Measurements from ENCODE around the gene FANCC.
"Not testable (repeated sequence)": the region's sequence is repeated elsewhere in the genome, so short reads cannot be mapped to it uniquely, and the experiment has no call there.

Gene FANCC

DNA sequence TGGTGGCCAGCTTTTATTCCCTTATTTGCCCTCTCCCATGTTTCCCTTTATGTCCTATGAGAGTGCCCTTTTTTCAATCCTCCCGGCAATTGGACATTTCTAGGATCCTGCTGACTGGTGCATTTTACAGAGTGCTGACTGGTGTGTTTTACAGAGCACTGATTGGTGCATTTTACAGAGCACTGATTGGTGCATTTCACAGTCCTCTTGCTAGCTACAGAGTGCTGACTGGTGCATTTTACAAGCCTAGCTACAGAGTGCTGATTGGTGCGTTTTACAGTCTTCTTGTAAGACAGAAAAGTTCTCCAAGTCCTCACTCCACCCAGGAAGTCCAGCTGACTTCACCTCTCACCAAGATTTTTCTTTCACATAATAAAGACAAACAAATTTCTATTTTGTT lies 15.4 kb upstream of the FANCC start:
- ChIA-PET POLR2A (ENCODE audit: low non-redundant PET) (no interaction called here), CTCF (interaction anchor here (0.7 kb wide), 1 partner anchor 424 kb away, joined by 3 read pairs; no protein-coding TSS in a partner anchor)
- H3K27ac ChIP-seq: no peak overlapping the region
- DNase-seq (ENCODE audit: low spot score): no peak
- TF ChIP-seq, protein P1, sequence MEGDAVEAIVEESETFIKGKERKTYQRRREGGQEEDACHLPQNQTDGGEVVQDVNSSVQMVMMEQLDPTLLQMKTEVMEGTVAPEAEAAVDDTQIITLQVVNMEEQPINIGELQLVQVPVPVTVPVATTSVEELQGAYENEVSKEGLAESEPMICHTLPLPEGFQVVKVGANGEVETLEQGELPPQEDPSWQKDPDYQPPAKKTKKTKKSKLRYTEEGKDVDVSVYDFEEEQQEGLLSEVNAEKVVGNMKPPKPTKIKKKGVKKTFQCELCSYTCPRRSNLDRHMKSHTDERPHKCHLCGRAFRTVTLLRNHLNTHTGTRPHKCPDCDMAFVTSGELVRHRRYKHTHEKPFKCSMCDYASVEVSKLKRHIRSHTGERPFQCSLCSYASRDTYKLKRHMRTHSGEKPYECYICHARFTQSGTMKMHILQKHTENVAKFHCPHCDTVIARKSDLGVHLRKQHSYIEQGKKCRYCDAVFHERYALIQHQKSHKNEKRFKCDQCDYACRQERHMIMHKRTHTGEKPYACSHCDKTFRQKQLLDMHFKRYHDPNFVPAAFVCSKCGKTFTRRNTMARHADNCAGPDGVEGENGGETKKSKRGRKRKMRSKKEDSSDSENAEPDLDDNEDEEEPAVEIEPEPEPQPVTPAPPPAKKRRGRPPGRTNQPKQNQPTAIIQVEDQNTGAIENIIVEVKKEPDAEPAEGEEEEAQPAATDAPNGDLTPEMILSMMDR (conservative IDR thresholded peaks at IDR 0.05; ENCODE audit: low read depth): no peak

DNA sequence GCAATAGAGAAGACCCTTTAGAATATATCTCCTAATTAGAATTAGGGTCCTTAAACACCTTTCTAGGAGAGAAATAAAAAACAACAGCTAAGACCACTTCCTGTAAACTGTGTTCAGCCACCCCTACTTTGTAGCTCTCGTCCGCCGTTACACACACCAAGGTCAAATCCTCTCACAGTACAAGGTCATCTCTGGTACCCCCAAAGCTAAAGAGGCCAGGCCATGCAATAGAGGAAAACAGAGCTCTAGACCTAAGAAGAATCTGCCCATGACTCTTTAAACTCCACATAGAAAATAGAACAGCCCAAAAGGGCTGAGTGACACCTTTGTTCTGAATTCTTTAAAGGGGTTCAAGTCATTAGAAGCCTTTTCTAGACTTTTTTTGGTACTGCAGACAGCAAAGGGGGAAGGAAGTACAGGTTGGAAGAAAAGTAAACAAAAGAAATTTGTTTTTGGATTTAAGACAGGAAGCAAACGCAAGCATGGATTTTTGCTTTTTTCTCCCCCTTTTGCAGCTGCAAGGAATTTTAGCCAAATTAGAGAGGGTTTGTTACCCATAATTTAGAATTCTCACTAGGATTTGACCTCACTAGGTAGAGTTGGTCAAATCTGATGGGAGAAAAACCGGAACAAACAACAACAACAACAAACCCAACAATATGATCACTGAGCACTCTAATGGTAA lies 13.4 kb upstream of the FANCC start:
- no peak for DNase-seq (ENCODE audit: low spot score)
- TF ChIP-seq, protein P1 (conservative IDR thresholded peaks at IDR 0.05; ENCODE audit: low read depth): no peak
- no peak overlapping the region for H3K27ac ChIP-seq
- ChIA-PET POLR2A (ENCODE audit: low non-redundant PET) (no interaction called here), CTCF (interaction anchor here (0.6 kb wide), 1 partner anchor 90 kb away, joined by 3 read pairs; no protein-coding TSS in a partner anchor)

GRCh38 chr9:95329061-95329460 lies 11.6 kb upstream of the FANCC start:
- CTCF ChIA-PET: interaction anchor here (0.6 kb wide), 3 partner anchors 547 to 1053 kb away, joined by 3 read pairs; no protein-coding TSS in a partner anchor
- POLR2A ChIA-PET (ENCODE audit: low non-redundant PET): not testable (repeated sequence)

GRCh38 chr9:95327239-95327865 lies 9.8 kb upstream of the FANCC start:
- TF ChIP-seq, protein P1 (conservative IDR thresholded peaks at IDR 0.05; ENCODE audit: low read depth): no peak
- no peak for DNase-seq (ENCODE audit: low spot score)
- CTCF ChIA-PET: interaction anchor here (0.7 kb wide), 1 partner anchor 195 kb away, joined by 5 read pairs; no protein-coding TSS in a partner anchor
- POLR2A ChIA-PET (ENCODE audit: low non-redundant PET): no interaction called here
- H3K27ac ChIP-seq: no peak overlapping the region

More at GRCh38 chr9:95329061-95329460, 11.6 kb upstream of the FANCC start:
- not testable (repeated sequence) for H3K27ac ChIP-seq; DNase-seq (ENCODE audit: low spot score)

DNA sequence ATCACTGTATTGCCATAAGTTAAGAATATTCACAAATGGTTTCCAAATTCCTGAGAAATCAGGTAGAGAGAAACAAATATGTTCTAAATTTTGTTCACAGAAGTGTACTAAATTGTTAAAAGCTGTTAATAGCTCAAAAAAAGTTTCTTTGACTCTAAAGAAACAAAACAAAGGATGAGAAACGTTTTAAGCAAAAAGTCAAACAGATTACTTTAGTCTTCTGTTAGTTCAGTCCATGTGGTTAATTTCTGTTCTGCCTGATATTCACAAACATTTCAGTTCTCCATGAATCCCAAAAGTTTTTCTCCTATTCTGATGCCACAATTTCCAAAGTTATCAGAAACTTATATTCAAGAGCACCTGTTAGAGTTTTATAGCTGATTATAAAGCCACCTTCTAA lies 7.7 kb upstream of the FANCC start:
- no peak overlapping the region for H3K27ac ChIP-seq
- POLR2A ChIA-PET (ENCODE audit: low non-redundant PET): interaction anchor here (0.9 kb wide), 1 partner anchor 721 kb away, joined by 3 read pairs; no protein-coding TSS in a partner anchor
- CTCF ChIA-PET: no interaction called here
- DNase-seq (ENCODE audit: low spot score): no peak
- TF ChIP-seq, protein P1 (conservative IDR thresholded peaks at IDR 0.05; ENCODE audit: low read depth): no peak

DNA sequence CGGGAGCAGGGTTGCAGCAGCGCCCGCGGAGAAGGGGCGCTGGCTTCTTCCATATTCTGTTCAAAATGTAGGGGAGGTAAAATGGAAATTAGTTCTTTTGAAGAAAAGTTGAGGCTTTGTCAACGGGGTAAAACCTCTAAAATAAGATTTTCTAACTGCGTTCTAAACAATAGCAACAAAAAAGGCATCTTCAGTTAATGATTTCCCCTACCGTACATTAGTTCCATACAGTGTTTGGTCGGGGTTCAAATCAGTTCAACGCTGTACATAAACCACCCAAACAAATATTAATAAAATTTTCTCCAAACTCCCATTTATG lies 343 bp upstream of the FANCC start:
- DNase-seq (ENCODE audit: low spot score): no peak
- ChIA-PET POLR2A (ENCODE audit: low non-redundant PET) (interaction anchor here (0.8 kb wide), 1 partner anchor 34 kb away, joined by 3 read pairs; no protein-coding TSS in a partner anchor), CTCF (interaction anchor here (0.7 kb wide), 2 partner anchors 358 to 929 kb away, joined by 3 read pairs; no protein-coding TSS in a partner anchor)
- TF ChIP-seq, protein P1 (conservative IDR thresholded peaks at IDR 0.05; ENCODE audit: low read depth): no peak
- peak overlapping the region; percentile 100 for H3K27ac ChIP-seq

- TF ChIP-seq, protein P1 (conservative IDR thresholded peaks at IDR 0.05; ENCODE audit: low read depth): 0 out of 2 replicates have a peak, but pooled peaks have one; percentile 8
- CTCF ChIA-PET: no interaction called here
- DNase-seq (ENCODE audit: low spot score): peak; percentile 96
- POLR2A ChIA-PET (ENCODE audit: low non-redundant PET): interaction anchor here (0.5 kb wide), 1 partner anchor 273 kb away, joined by 3 read pairs; no protein-coding TSS in a partner anchor
- peak overlapping the region; percentile 100 for H3K27ac ChIP-seq
Observed at GRCh38 chr9:95316794-95317118, 753 bp downstream of the FANCC start.

Data from RWPE1 (cell line).